HuH-7.5 (cell line): ENCODE measurements around the gene SIL1.
"Not testable (repeated sequence)": the region's sequence is repeated elsewhere in the genome, so short reads cannot be mapped to it uniquely, and the experiment has no call there.

Experiments used
- DNase-seq: peaks from one replicate; pipeline ENCODE4 v3.0.0; 2011; ENCODE audit warnings: low spot score

The SIL1 gene

DNA sequence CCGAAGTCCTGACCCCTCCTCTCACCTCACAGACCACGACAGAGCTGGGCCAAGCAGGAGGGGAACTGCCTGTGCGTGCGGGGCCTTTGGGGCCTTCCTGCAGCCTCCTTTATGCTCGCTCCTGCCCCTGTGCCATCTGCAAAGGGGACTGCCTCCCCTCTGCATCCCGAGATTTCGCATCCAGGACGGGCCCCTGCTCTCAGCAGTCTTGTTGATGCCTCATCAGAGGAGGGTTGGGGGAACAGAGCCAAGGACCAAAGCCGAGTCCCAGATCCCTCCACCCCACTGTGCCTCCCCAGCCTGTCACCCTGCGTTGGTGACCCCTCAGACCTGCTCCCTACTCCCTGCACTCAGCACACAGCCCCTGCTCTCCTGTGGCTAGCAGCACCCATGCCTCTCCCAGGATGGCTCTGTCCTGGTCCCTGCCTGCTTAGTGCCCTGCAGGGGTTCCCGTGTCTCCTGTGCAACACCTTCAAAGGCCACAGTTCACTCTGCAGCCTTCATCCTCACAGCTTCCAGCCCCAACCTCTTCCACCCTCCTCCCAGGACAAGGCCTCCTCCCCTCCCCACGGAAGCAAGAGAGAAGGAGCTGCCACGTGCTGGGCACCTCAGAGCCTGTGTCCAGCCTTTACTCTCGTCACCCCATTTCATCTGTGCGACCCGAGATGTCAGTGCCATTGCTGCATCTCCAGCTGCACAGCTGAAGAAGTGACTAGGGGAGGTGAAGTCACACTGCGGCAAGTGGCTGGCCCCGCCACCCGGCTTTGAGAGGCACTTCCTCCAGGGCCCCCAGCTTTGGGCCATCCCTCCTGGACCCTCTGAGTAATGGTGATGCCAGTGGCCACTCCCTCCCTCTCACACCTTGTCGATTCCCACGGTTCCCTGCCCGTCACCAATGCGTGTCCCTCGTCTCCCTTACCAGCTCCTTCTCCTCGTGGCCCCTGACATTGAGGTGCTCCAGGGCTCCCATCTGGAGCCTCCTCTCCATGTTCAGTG is 260.5 kb downstream of the SIL1 start:
- DNase-seq = no peak

DNA sequence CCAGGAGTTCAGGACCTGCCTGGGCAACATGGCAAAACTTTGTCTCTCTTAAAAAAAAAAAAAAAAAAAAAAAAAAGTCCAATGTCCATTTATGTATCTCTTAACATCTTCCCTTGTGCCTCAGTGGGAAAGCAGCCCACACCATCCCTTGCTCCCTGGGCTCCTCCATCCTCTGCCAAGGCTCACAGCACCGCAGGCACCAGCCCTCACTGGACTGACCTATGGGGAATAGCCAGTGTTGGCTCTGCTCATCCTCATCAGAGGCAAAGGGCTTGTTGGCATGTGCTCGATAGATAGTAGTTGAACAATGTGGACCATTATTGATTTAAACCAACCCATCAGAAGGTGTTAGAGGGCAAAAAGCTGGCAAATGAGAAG is 261.2 kb downstream of the SIL1 start:
- DNase-seq = no peak

GRCh38 chr5:138936225-138936967 is 261.8 kb downstream of the SIL1 start:
- DNase-seq = no peak

GRCh38 chr5:138935466-138935865 is 262.7 kb downstream of the SIL1 start:
- DNase-seq = no peak

GRCh38 chr5:138934971-138935370 is 263.2 kb downstream of the SIL1 start:
- no peak for DNase-seq

- no peak for DNase-seq
Measured at GRCh38 chr5:138933522-138934290, 264.5 kb downstream of the SIL1 start.

- no peak for DNase-seq
Measured at GRCh38 chr5:138932171-138932810, 265.9 kb downstream of the SIL1 start.

DNA sequence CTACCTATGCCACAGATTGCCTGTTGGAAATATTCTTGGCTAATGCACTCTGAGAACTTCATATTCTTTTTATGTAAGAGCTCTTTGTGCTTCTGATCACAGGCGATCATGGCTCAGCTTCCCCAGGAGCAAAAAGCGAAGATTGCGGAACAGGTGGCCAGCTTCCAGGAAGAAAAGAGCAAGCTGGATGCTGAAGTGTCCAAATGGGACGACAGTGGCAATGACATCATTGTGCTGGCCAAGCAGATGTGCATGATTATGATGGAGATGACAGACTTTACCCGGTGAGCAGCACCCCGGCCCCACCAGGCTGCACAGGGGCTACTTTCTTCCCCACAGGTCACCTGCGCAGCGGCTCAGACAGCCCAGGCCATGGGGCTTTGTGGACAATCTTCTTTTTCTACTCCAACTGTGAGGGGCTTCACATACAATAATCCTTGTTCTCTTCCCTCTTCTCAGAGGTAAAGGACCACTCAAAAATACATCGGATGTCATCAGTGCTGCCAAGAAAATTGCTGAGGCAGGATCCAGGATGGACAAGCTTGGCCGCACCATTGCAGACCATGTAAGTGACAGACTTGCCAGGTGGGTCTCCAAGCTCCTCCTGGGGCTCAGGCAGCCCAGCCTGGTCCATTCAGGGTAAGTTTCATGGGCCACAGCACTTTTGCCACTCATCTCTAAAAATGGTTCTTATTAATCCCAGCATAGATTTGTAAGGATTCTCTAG is 267.6 kb downstream of the SIL1 start:
- no peak for DNase-seq

DNA sequence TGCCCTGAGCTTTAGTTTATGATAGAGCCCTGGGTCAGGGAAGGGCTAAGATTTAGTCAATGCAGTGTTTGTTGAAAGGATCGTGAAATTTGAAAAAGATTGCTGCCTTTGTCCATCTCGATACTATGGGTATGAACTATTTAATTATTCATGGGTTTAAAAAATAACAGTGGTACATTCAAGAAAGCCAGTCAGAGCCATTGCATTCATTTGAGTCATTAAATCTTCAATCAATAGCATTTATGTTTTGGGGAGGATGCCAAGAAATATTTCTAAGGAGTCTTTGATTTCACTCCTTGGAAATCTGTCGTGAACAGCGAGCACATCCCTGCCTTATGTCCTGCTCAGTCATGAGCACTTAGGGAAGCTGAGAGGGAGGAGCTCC is 268.6 kb downstream of the SIL1 start:
- no peak for DNase-seq

GRCh38 chr5:138927979-138928378 is 270.2 kb downstream of the SIL1 start:
- no peak for DNase-seq

- no peak for DNase-seq
Measured at GRCh38 chr5:138927544-138927943, 270.6 kb downstream of the SIL1 start.

- no peak for DNase-seq
Measured at GRCh38 chr5:138926688-138927448, 271.3 kb downstream of the SIL1 start.

- no peak for DNase-seq
Measured at GRCh38 chr5:138926257-138926656, 271.9 kb downstream of the SIL1 start.

GRCh38 chr5:138925090-138925635 is 273.0 kb downstream of the SIL1 start:
- DNase-seq = no peak

DNA sequence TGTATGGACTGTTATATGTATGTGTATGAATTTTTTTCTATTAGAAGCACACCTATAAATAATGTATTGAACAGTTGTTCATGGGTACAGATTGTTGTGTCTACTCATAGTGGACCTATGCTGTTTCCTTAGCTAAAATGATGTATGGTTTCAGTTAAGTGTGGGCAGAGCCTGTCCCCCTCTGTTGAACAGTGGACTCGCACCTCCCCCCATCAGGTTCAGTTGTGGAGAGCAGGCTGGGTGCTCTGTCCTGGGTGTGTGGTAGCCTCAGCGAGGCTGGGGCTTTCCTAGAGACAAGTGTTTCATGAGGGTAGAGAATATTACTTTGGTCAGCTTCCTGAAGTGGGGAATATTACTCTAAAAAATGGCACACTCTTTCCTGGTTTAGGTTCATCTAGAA is 275.7 kb downstream of the SIL1 start:
- DNase-seq = no peak

- DNase-seq = not testable (repeated sequence)
Measured at GRCh38 chr5:138921362-138921761, 276.8 kb downstream of the SIL1 start.

DNA sequence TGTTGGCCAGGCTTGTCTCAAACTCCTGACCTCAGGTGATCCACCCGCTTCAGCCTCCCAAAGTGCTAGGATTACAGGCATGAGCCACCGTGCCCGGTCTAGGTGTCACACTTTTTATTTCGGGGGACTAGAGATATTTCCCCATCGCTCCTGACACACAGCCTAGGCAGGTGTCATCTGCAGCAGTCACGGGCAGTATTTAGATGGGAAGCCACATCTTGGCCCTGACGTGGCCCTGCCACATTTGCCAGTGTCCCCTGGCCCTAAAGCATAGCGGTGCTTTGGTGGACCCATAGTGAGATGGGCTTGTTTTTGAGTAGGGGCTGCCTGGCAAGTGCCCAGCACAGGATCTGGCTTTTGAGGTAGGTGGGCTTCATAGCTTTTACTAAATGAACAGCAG is 278.0 kb downstream of the SIL1 start:
- DNase-seq = no peak

DNA sequence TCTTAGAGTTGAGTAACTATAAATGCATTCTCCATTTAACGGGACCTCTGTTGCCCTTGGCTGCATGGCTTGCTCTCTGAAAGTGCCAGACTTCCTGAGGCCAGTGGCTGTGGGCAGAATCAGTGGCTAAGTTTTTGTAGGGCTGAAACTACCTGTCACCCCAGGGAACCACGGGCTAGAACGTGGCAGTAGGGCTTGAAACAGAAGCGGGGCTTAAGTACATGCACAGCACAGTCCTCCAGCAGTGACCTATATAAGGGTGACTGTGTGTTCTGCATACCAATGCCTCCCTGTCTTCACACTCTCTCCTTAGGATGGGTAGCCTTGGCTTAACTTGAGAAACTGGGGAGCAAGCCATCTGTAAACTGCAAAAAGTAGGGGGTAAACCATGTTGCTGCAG is 279.5 kb downstream of the SIL1 start:
- DNase-seq = no peak

DNA sequence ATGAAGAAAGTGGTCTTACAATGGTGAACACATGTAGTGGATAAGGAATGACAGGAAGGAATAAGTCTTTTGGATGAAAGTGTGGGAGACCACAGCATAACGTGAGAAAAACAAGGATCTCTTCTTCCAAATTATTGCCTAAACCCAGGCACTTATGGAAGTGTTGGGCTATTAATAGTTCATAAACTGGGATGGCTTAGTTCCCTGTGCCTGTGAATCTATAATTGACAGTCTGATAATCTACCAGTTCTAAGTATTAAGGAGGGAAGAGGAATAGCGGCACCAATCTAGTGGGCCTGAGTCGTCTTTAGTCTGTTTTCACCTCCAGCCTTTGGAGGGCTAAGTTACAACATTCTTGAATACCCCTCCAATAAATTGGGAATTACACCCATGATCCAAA is 283.8 kb downstream of the SIL1 start:
- no peak for DNase-seq

- DNase-seq = no peak
Measured at GRCh38 chr5:138913773-138914172, 284.4 kb downstream of the SIL1 start.
